Erythroblast (primary cell): ENCODE measurements around the gene AARS2.

ENCODE experiments used
- GATA1 ChIP-seq: IDR thresholded peaks from 2 replicates; pipeline ENCODE4 v1.6.1; 2011; ENCODE audit warnings: low read depth, mild to moderate bottlenecking, control low read depth, low read length, moderate library complexity
- POLR2A ChIP-seq: IDR thresholded peaks from 2 replicates; pipeline ENCODE4 v1.6.1; 2011; ENCODE audit warnings: mild to moderate bottlenecking, low read length

- TF ChIP-seq POLR2A (no peak), GATA1 (no peak)
Measured at GRCh38 chr6:44356487-44356886, 43.3 kb upstream of the AARS2 start.
